Stimulated activated CD4-positive, alpha-beta T cell treated with anti-CD3 and anti-CD28 coated beads, Interleukin-4, amount 100 ng/mL, for 1 hour (primary cell): ENCODE measurements around the gene RUFY4.
"Not testable (repeated sequence)": the region's sequence is repeated elsewhere in the genome, so short reads cannot be mapped to it uniquely, and the experiment has no call there.

Experiments used
- DNase-seq: peaks from one replicate; pipeline ENCODE4 v3.0.0-alpha.2; 2020

RUFY4 gene

GRCh38 chr2:218031771-218032257, 37.2 kb upstream of the RUFY4 start:
- DNase-seq: no peak

DNA sequence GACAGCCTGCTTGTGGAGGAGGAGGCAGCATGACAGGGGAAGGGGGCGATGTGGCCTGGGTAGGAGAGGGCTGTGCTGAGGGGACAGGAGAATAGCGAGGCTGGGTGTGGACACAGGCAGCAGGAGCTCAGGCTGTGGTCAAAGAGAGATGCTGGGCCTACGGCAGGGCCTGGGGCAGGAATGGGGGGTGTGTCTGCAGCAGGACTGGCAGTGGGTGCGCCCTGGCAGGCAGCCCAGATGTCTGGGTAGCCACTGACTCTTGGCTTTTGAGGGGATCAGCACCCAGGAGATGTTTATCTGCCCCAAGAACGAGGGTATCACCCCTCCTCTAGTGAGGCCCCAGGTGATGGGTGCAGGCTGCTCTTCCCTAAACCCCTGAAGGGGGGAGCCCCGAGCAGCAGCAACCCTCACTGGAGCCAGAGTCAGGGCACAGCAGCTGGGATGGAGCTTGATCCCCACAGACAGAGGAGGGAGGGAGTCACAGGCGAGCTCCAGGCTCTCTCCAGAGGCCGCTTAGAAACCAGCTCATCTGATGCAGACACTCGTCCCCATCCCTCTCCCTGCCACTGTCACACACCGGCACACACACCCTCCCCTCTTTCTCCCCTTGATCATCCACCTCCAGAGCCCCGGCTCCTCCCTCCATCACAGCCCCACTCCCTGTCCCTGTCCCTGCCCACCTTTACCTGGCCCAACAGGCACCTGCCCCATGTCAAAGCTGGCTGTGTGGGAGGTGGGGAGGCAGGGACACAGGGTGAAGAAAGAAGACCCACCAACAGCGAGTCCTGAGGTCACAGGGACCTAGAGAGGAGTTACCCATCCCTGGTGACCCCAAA, 36.5 kb upstream of the RUFY4 start:
- DNase-seq: no peak

- no peak for DNase-seq
Observed at GRCh38 chr2:218033208-218033589, 35.9 kb upstream of the RUFY4 start.

- no peak for DNase-seq
Observed at GRCh38 chr2:218033590-218034496, 35.2 kb upstream of the RUFY4 start.

- DNase-seq: peak; percentile 65
Observed at GRCh38 chr2:218034497-218035213, 34.4 kb upstream of the RUFY4 start.

- no peak for DNase-seq
Observed at GRCh38 chr2:218035463-218036100, 33.5 kb upstream of the RUFY4 start.

DNA sequence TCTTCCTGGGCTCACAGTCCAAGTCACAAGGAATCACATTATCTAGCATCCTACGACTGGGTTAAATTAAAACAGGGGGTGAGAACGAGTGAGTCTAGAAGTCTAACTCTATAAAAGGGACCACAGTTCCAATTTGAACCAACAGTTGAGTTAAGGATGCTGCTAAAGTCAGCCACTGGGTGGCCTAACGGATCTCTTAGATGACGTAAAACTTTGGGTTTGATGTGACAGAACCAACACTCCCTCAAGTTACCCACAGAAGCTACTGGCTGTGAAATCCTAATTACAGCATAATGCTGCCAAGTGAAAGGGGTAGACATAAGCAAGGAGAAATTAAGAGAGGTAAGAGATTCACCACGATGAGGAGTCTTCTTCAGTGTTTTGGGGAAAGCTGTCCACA, 32.7 kb upstream of the RUFY4 start:
- no peak for DNase-seq

DNA sequence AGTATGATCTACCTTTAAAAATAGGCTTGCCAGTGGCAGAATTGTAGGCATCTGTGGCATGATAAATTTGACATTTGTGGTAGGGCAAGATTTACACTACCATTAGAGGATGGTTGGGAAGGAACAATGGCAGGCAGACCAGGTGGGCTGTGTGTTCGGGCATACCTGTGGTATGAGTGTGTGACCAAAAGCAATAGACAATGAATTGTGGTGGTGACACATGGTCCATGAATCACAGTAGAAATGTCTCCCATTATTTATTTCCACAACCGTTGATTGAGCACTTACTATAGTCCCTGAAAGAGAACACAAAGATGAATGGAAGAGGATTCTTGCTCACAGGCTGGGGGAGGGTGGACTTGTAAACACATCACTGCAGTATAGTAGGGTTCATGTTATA, 29.9 kb upstream of the RUFY4 start:
- DNase-seq: no peak

- no peak for DNase-seq
Observed at GRCh38 chr2:218040883-218041282, 28.2 kb upstream of the RUFY4 start.

GRCh38 chr2:218041302-218042168, 27.5 kb upstream of the RUFY4 start:
- no peak for DNase-seq

GRCh38 chr2:218043100-218043499, 26.0 kb upstream of the RUFY4 start:
- DNase-seq: no peak

DNA sequence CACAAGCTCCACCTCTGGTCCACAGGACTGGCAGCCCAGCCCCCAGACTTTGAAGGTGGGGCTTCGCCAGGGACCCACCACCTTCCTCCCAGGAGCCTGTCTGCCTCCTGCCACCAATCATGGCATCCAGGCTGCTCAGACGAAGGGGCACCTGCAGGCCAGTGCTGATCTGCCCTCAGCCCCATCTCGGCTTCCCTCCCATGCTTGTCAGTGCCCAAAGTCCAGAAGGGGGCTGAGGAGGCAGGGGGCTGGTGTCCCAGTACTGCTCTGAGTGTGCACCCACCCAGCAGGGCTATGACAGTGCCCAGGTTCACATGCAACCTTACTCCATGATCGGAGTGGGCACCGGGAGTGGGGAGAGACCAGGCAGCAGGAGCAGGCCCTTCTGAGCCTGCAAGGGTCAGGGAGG, 25.3 kb upstream of the RUFY4 start:
- no peak for DNase-seq

- DNase-seq: not testable (repeated sequence)
Observed at GRCh38 chr2:218044599-218044998, 24.5 kb upstream of the RUFY4 start.

- DNase-seq: no peak
Observed at GRCh38 chr2:218046238-218046637, 22.8 kb upstream of the RUFY4 start.

- no peak for DNase-seq
Observed at GRCh38 chr2:218047536-218048225, 21.4 kb upstream of the RUFY4 start.

DNA sequence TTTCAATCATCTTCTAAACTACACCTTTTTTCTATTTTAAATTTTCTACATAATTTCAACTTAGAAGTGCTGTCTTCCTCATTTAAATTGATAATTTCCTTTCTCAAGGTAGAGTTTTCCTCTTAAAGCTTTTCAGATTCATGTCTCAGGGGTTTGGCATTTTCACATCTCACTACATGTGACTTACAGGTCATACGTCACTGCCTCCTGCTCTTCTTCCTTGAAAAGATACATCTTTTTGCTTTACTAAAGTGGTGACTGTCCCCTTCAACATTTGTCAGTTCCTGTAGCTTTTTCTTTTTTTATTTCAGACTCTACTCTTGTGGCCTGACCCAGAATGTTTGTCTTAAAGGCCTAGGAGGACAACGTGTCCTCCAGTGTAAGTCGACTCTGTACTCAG, 17.1 kb upstream of the RUFY4 start:
- DNase-seq: no peak

DNA sequence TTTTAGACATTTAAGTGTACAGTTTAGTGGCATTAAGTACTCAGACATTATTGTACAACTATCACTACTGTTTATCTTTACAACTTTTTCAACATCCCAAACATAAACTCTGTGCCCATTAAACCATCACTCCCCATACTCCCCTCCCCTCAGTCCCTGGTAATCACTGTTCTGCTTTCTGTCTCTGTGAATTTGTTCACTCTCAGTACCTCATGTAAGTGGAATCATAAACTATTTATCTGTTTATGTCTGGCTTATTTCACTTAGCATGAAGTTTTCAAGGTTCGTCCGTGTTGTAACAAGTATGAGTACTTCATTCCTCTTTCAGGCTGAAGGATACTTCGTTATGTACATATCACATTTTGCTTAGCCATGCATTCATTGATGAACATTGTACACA, 9.8 kb upstream of the RUFY4 start:
- no peak for DNase-seq

- no peak for DNase-seq
Observed at GRCh38 chr2:218060118-218060517, 8.9 kb upstream of the RUFY4 start.

DNA sequence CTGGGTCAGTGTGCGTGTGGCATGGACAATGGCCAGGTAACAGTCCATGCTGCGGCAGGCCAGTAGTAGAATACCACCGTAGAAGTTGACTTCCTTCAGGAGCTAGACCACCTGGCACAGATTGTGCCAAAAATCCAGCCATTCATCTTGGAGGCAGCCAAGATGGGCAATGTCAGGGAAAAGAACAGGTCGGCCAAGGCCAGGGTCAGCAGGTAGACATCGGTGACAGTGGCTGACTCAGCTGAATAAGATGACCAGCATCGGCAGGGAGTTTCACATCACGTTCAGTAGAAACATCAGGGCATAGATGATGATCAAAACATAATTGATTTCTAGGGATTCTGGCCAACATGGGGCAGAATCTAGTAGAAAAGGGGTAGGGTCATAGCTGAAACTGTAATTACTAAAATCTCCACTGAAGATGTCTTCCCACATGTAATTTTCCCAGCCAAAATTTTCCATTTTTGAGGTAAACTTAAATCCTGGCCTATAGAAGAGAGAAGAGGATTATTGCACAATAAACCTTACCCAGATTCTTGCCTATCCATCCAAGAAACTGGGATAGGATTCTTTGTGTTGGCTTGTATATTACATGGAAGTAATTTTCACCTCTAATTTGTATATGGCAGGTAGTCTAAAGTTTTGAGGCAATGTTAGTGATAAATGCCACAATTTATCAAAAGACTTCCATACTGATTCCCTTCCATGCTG, 7.9 kb upstream of the RUFY4 start:
- DNase-seq: no peak

- no peak for DNase-seq
Observed at GRCh38 chr2:218063486-218063885, 5.6 kb upstream of the RUFY4 start.
